ENCODE data around the gene DBH.

GRCh38 chr9:133613432-133613831 is 22.7 kb upstream of the DBH start:
- TF ChIP-seq POLR2A (IDR thresholded peaks at IDR 0.05) (no peak), CTCF (IDR thresholded peaks at IDR 0.05) (no peak)
